ENCODE data around the gene GNAI1. TPM values are rescaled to one million over a fixed set of nuclear protein-coding genes. Genes with fewer than 3 reads are reported as not detected.

The GNAI1 gene
- polyA plus RNA-seq (ENCODE audit: insufficient read length): 29.6 TPM

- no peak for DNase-seq (ENCODE audit: low read depth)
Observed at GRCh38 chr7:80134536-80135308, at the start of gene GNAI1. Gene GNAI1 (plus strand): TSS chr7:80134831. CDS start chr7:80135161, 330 bp downstream.

- no peak for DNase-seq (ENCODE audit: low read depth)
Observed at GRCh38 chr7:80087051-80087770, 47.4 kb upstream of the GNAI1 start.

- DNase-seq (ENCODE audit: low read depth): no peak
Observed at GRCh38 chr7:80087771-80088170, 46.9 kb upstream of the GNAI1 start.

- no peak for DNase-seq (ENCODE audit: low read depth)
Observed at GRCh38 chr7:80088705-80089104, 45.9 kb upstream of the GNAI1 start.

- no peak for DNase-seq (ENCODE audit: low read depth)
Observed at GRCh38 chr7:80089366-80089765, 45.3 kb upstream of the GNAI1 start.

GRCh38 chr7:80093349-80093748 lies 41.3 kb upstream of the GNAI1 start:
- DNase-seq (ENCODE audit: low read depth): no peak

- peak; percentile 20 for DNase-seq (ENCODE audit: low read depth)
Observed at GRCh38 chr7:80095545-80095944, 39.1 kb upstream of the GNAI1 start.

GRCh38 chr7:80097756-80098155 lies 36.9 kb upstream of the GNAI1 start:
- DNase-seq (ENCODE audit: low read depth): no peak

GRCh38 chr7:80098795-80099194 lies 35.8 kb upstream of the GNAI1 start:
- DNase-seq (ENCODE audit: low read depth): no peak

GRCh38 chr7:80100254-80100653 lies 34.4 kb upstream of the GNAI1 start:
- DNase-seq (ENCODE audit: low read depth): no peak

- DNase-seq (ENCODE audit: low read depth): no peak
Observed at GRCh38 chr7:80105701-80106408, 28.8 kb upstream of the GNAI1 start.

GRCh38 chr7:80106498-80107113 lies 28.0 kb upstream of the GNAI1 start:
- no peak for DNase-seq (ENCODE audit: low read depth)

- no peak for DNase-seq (ENCODE audit: low read depth)
Observed at GRCh38 chr7:80107278-80107677, 27.4 kb upstream of the GNAI1 start.

- no peak for DNase-seq (ENCODE audit: low read depth)
Observed at GRCh38 chr7:80110376-80110775, 24.3 kb upstream of the GNAI1 start.

GRCh38 chr7:80114159-80114558 lies 20.5 kb upstream of the GNAI1 start:
- DNase-seq (ENCODE audit: low read depth): no peak

- no peak for DNase-seq (ENCODE audit: low read depth)
Observed at GRCh38 chr7:80124526-80125264, 9.9 kb upstream of the GNAI1 start.

GRCh38 chr7:80127412-80128160 lies 7.0 kb upstream of the GNAI1 start:
- no peak for DNase-seq (ENCODE audit: low read depth)

GRCh38 chr7:80128918-80129317 lies 5.7 kb upstream of the GNAI1 start:
- DNase-seq (ENCODE audit: low read depth): no peak

GRCh38 chr7:80129785-80130184 lies 4.8 kb upstream of the GNAI1 start:
- DNase-seq (ENCODE audit: low read depth): no peak

- DNase-seq (ENCODE audit: low read depth): no peak
Observed at GRCh38 chr7:80131675-80132435, 2.8 kb upstream of the GNAI1 start.
